ENCODE results near the gene BMPR1A. TPM values are rescaled to one million over a fixed set of nuclear protein-coding genes. Genes with fewer than 3 reads are reported as not detected.

The BMPR1A gene
- total and polyA plus RNA-seq, 10 of the 15 experiments (the other 5 are each of a cell fraction or from before 2014, with no cell fraction given): 2.3 to 22.7 (median 13.1) TPM

DNA sequence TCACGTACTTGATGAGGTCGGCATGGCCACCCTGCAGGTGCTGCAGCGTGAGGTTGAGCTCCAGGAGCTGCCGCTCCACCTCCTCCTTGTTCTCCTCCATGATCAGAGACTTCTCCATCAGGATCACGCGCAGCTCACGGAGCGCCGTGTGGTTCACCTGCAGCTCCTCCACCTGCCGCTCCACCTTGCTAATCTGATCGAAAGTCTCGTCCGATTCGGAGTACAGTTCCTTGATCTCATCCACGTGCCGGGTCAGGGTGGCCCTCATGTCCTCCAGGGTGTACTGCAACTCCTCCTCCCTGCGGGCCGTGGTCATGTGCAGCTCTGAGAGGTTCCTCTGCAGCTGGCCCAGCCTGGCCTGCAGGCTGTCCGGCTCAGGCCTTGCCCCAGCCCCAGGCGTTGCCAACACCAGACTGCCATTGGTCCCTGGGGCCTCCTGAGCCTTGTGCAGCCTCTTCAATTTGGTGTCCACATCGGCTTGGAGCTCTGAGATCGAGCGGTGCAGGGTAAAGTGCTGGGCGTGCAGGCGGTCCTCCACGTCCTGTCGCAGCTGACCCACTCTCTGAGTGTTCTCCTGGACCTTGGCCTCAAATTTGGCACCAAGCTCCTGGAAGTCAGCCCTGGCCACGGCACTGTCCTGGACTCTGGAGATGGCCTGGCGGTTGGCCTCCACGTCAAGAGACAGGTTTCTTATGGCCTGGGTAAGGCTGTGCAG lies 187.1 kb downstream of the BMPR1A start:
- H3K4me1 ChIP-seq (ENCODE audit: control insufficient read depth, insufficient read depth, low read length): no peaks in the 10 kb centered on the region; the same call in 1 of the 2 replicates
- BruUV-seq (replicated peaks): no TSS peak
- TF ChIP-seq KLF5 (IDR thresholded peaks at IDR 0.05; ENCODE audit: partially characterized antibody) (no peak), ZBED1 (IDR thresholded peaks at IDR 0.05; ENCODE audit: borderline replicate concordance) (no peak), RBBP5 (conservative IDR thresholded peaks at IDR 0.05) (no peak), SPI1 (IDR thresholded peaks at IDR 0.05; ENCODE audit: borderline replicate concordance, insufficient read depth, low read depth, low read length) (no peak), MXI1 (IDR thresholded peaks at IDR 0.05; ENCODE audit: low read depth, low read length) (no peak), SIN3A (IDR thresholded peaks at IDR 0.05; ENCODE audit: low read depth, low read length) (no peak), TCF7 (IDR thresholded peaks at IDR 0.05; ENCODE audit: borderline replicate concordance) (no peak), ATF2 (IDR thresholded peaks at IDR 0.05; ENCODE audit: low read length) (no peak), SMAD5 (IDR thresholded peaks at IDR 0.05; ENCODE audit: low read depth) (no peak), CHD1 (IDR thresholded peaks at IDR 0.05; ENCODE audit: low read depth, low read length) (no peak), E2F4 (IDR thresholded peaks at IDR 0.05; ENCODE audit: low read depth, low read length) (no peak), NFYB (IDR thresholded peaks at IDR 0.05; ENCODE audit: insufficient read depth, low read depth, low read length) (no peak)
- TF ChIP-seq, protein P1, sequence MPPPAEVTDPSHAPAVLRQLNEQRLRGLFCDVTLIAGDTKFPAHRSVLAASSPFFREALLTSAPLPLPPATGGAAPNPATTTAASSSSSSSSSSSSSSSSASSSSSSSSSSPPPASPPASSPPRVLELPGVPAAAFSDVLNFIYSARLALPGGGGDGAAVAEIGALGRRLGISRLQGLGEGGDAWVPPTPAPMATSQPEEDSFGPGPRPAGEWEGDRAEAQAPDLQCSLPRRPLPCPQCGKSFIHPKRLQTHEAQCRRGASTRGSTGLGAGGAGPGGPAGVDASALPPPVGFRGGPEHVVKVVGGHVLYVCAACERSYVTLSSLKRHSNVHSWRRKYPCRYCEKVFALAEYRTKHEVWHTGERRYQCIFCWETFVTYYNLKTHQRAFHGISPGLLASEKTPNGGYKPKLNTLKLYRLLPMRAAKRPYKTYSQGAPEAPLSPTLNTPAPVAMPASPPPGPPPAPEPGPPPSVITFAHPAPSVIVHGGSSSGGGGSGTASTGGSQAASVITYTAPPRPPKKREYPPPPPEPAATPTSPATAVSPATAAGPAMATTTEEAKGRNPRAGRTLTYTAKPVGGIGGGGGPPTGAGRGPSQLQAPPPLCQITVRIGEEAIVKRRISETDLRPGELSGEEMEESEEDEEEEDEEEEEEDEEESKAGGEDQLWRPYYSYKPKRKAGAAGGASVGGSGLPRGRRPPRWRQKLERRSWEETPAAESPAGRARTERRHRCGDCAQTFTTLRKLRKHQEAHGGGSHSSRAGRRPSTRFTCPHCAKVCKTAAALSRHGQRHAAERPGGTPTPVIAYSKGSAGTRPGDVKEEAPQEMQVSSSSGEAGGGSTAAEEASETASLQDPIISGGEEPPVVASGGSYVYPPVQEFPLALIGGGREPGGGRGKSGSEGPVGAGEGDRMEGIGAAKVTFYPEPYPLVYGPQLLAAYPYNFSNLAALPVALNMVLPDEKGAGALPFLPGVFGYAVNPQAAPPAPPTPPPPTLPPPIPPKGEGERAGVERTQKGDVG (CRISPR knock-in tag; IDR thresholded peaks at IDR 0.05): no peak
- TF ChIP-seq, protein P2, sequence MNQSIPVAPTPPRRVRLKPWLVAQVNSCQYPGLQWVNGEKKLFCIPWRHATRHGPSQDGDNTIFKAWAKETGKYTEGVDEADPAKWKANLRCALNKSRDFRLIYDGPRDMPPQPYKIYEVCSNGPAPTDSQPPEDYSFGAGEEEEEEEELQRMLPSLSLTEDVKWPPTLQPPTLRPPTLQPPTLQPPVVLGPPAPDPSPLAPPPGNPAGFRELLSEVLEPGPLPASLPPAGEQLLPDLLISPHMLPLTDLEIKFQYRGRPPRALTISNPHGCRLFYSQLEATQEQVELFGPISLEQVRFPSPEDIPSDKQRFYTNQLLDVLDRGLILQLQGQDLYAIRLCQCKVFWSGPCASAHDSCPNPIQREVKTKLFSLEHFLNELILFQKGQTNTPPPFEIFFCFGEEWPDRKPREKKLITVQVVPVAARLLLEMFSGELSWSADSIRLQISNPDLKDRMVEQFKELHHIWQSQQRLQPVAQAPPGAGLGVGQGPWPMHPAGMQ (IDR thresholded peaks at IDR 0.05; ENCODE audit: borderline replicate concordance): no peak
- SMC1A ChIA-PET (ENCODE audit: uncharacterized antibody, unreplicated experiment): no interaction called here
- no peak overlapping the region for H2AFZ ChIP-seq (ENCODE audit: control insufficient read depth, low read depth, low read length)
- H3K9me3 ChIP-seq (replicated peaks; ENCODE audit: control insufficient read depth, insufficient read depth, low read length): no peaks in the 10 kb centered on the region
- RAD21 ChIA-PET (ENCODE audit: unreplicated experiment): no interaction called here
- ATAC-seq (no peak), DNase-seq (ENCODE audit: low read depth, low spot score) (no peak), FAIRE-seq (no peak)
- no peak overlapping the region for H3K4me2 ChIP-seq (ENCODE audit: control insufficient read depth, insufficient read depth)
- H3K79me2 ChIP-seq (ENCODE audit: control insufficient read depth, insufficient read depth, low read length): no peaks in the 10 kb centered on the region
- H3K27ac ChIP-seq (ENCODE audit: control insufficient read depth, insufficient read depth): no peak overlapping the region
- 71% methylated on average over 30 of the region's 30 CpGs for WGBS (ENCODE audit: insufficient coverage, insufficient replicate concordance, low lambda C conversion rate, missing lambda C conversion rate)
- H3K27me3 ChIP-seq (replicated peaks in 1 of 2; ENCODE audit: control insufficient read depth in 2 of 2, insufficient read depth in 2 of 2, low read length in 1 of 2): no peaks in the 10 kb centered on the region
- POLR2A ChIA-PET: interaction anchor here (1.1 kb wide), 1 partner anchor 13 kb away, joined by 4 read pairs; no protein-coding TSS in a partner anchor
- H4K20me1 ChIP-seq (ENCODE audit: control insufficient read depth, insufficient read depth): no peaks in the 10 kb centered on the region
- no peak overlapping the region for H3K4me3 ChIP-seq
- in situ Hi-C loops (cut with MboI): no loop called here
- CTCF ChIA-PET: interaction anchor here (0.7 to 1.8 kb wide), 3 partner anchors 17 to 32 kb away, joined by 3 to 7 read pairs (median 6); no protein-coding TSS in a partner anchor
- no peaks in the 10 kb centered on the region for H3K36me3 ChIP-seq (ENCODE audit: control insufficient read depth in 2 of 2, insufficient read depth in 2 of 2, low read length in 1 of 2)
- no peak overlapping the region for H3K9ac ChIP-seq (ENCODE audit: control insufficient read depth, insufficient read depth, low read length)
- intact Hi-C loops (cut with micrococcal nuclease; ENCODE audit: unreplicated experiment): no loop called here

All from GM12878 (cell line).